Measurements from ENCODE around the gene KIAA2012. TPM values are rescaled to one million over a fixed set of nuclear protein-coding genes. Genes with fewer than 3 reads are reported as not detected.

Gene KIAA2012
- polyA plus RNA-seq, 1 donor (not counting 4 experiments of a cell fraction or from before 2014, with no cell fraction given), result not detected

- DNase-seq (ENCODE audit: low read depth, low spot score) (no peak), FAIRE-seq (no peak)
- Histone ChIP-seq H2AFZ (ENCODE audit: control insufficient read depth, low read length) (no peak overlapping the region), H3K36me3 (ENCODE audit: control insufficient read depth in 2 of 2, extremely low read depth in 1 of 2, insufficient read depth in 2 of 2, low read length in 2 of 2) (no peaks in the 10 kb centered on the region), H3K4me1 (ENCODE audit: control insufficient read depth, extremely low read depth, insufficient read depth, low read length) (no peaks in the 10 kb centered on the region), H3K4me3 (ENCODE audit: control insufficient read depth in 2 of 3, extremely low read depth in 1 of 3, insufficient read depth in 2 of 3, low read depth in 1 of 3, low read length in 3 of 3) (no peak overlapping the region), H3K9me3 (ENCODE audit: control insufficient read depth, low read depth, low read length) (no peaks in the 10 kb centered on the region), H3K79me2 (ENCODE audit: control insufficient read depth, insufficient read depth, low read length) (no peaks in the 10 kb centered on the region), H3K9me1 (ENCODE audit: control insufficient read depth, extremely low read depth, insufficient read depth, low read length) (no peaks in the 10 kb centered on the region), H4K20me1 (ENCODE audit: control insufficient read depth, extremely low read depth, insufficient read depth, low read length) (no peaks in the 10 kb centered on the region), H3K27me3 (ENCODE audit: control insufficient read depth, extremely low read depth, insufficient read depth, low read length) (peaks cover 10% of the 10 kb centered on the region), H3K4me2 (ENCODE audit: control insufficient read depth, extremely low read depth, insufficient read depth, low read depth, low read length) (no peak overlapping the region), H3K27ac (ENCODE audit: control insufficient read depth, insufficient read depth, low read length) (no peak overlapping the region), H3K9ac (ENCODE audit: control insufficient read depth, extremely low read depth, insufficient read depth, low read length) (no peak overlapping the region)
- dilution Hi-C loops (cut with MboI; ENCODE audit: extremely low pct_ligation_motif_present, low sequenced_read_pairs), result no loop called here
- TF ChIP-seq EZH2 (IDR thresholded peaks at IDR 0.05; ENCODE audit: low read length), result no peak
- no peak for TF ChIP-seq CTCF (optimal IDR thresholded peaks at IDR 0.05 in 1 of 3, IDR thresholded peaks at IDR 0.05 in 1 of 3, conservative IDR thresholded peaks at IDR 0.05 in 1 of 3; ENCODE audit: extremely low read depth in 1 of 3, insufficient read depth in 2 of 3, low read length in 3 of 3)
Observed at GRCh38 chr2:202109139-202109736, 36.2 kb downstream of the KIAA2012 start.

GRCh38 chr2:202109737-202110184 is 36.7 kb downstream of the KIAA2012 start:
- no peaks in the 10 kb centered on the region for H3K9me1 ChIP-seq (ENCODE audit: control insufficient read depth, extremely low read depth, insufficient read depth, low read length)
- DNase-seq (ENCODE audit: low read depth, low spot score) (no peak), FAIRE-seq (no peak)
- H3K4me3 ChIP-seq (ENCODE audit: control insufficient read depth in 2 of 3, extremely low read depth in 1 of 3, insufficient read depth in 2 of 3, low read depth in 1 of 3, low read length in 3 of 3), result no peak overlapping the region
- H4K20me1 ChIP-seq (ENCODE audit: control insufficient read depth, extremely low read depth, insufficient read depth, low read length), result no peaks in the 10 kb centered on the region
- H3K27ac ChIP-seq (ENCODE audit: control insufficient read depth, insufficient read depth, low read length), result no peak overlapping the region
- H3K4me2 ChIP-seq (ENCODE audit: control insufficient read depth, extremely low read depth, insufficient read depth, low read depth, low read length), result no peak overlapping the region
- peaks cover 10% of the 10 kb centered on the region for H3K27me3 ChIP-seq (ENCODE audit: control insufficient read depth, extremely low read depth, insufficient read depth, low read length)
- TF ChIP-seq EZH2 (IDR thresholded peaks at IDR 0.05; ENCODE audit: low read length), result no peak
- TF ChIP-seq CTCF (optimal IDR thresholded peaks at IDR 0.05 in 1 of 3, IDR thresholded peaks at IDR 0.05 in 1 of 3, conservative IDR thresholded peaks at IDR 0.05 in 1 of 3; ENCODE audit: extremely low read depth in 1 of 3, insufficient read depth in 2 of 3, low read length in 3 of 3), result no peak
- no peak overlapping the region for H3K9ac ChIP-seq (ENCODE audit: control insufficient read depth, extremely low read depth, insufficient read depth, low read length)
- H3K4me1 ChIP-seq (ENCODE audit: control insufficient read depth, extremely low read depth, insufficient read depth, low read length), result no peaks in the 10 kb centered on the region
- H3K36me3 ChIP-seq (ENCODE audit: control insufficient read depth in 2 of 2, extremely low read depth in 1 of 2, insufficient read depth in 2 of 2, low read length in 2 of 2), result no peaks in the 10 kb centered on the region
- dilution Hi-C loops (cut with MboI; ENCODE audit: extremely low pct_ligation_motif_present, low sequenced_read_pairs), result no loop called here
- H2AFZ ChIP-seq (ENCODE audit: control insufficient read depth, low read length), result no peak overlapping the region
- H3K79me2 ChIP-seq (ENCODE audit: control insufficient read depth, insufficient read depth, low read length), result no peaks in the 10 kb centered on the region
- H3K9me3 ChIP-seq (ENCODE audit: control insufficient read depth, low read depth, low read length), result no peaks in the 10 kb centered on the region
